ENCODE results near the gene OR14C36. TPM values are rescaled to one million over a fixed set of nuclear protein-coding genes. Genes with fewer than 3 reads are reported as not detected.
"Not testable (repeated sequence)": the region's sequence is repeated elsewhere in the genome, so short reads cannot be mapped to it uniquely, and the experiment has no call there.

Gene OR14C36, protein sequence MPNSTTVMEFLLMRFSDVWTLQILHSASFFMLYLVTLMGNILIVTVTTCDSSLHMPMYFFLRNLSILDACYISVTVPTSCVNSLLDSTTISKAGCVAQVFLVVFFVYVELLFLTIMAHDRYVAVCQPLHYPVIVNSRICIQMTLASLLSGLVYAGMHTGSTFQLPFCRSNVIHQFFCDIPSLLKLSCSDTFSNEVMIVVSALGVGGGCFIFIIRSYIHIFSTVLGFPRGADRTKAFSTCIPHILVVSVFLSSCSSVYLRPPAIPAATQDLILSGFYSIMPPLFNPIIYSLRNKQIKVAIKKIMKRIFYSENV
- polyA plus RNA-seq = not detected

GRCh38 chr1:248348475-248348874 lies at the start of gene OR14C36:
OR14C36 (plus strand) TSS chr1:248348775; CDS start chr1:248348775, 0 bp downstream.
- no peak within 1 kb of the TSS for H3K27ac ChIP-seq (ENCODE audit: low read depth, low read length)
- 55 to 73% (median 69%) methylated on average over 4 of the region's 4 CpGs for WGBS, 3 donors

GRCh38 chr1:248303324-248303723 lies 45.3 kb upstream of the OR14C36 start, which contains the start of gene OR2T12:
OR2T12 (minus strand) TSS chr1:248303424; CDS start chr1:248295578, 7,846 bp downstream.
- no peak within 1 kb of the TSS for H3K27ac ChIP-seq (ENCODE audit: low read depth, low read length)
- WGBS, 3 donors = 66 to 88% (median 88%) methylated on average over 1 of the region's 1 CpG

GRCh38 chr1:248305672-248306071 lies 42.9 kb upstream of the OR14C36 start:
- H3K27ac ChIP-seq (ENCODE audit: low read depth, low read length) = not testable (repeated sequence)
- WGBS, 3 donors = 70 to 85% (median 79%) methylated on average over 9 of the region's 9 CpGs

DNA sequence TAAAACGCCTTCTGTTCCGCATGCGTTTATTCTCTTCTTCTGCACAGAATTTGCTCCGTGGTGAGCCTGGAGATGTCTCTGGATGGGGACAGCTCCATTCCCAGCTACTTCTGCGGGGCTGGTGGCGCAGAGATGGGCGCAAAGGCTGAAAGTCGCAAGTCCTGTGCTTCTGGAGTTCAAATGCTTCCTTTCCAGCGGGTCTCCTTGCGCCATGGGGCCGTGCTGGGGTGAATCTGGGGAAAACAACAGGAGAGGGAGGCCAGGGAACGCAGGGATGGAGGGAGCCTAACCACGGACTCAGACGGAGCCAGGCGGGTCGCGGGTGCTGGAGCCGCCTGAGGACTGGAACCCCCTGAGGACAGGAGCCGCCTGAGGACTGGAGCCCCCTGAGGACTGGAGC lies 42.5 kb upstream of the OR14C36 start:
- no peak overlapping the region for H3K27ac ChIP-seq (ENCODE audit: low read depth, low read length)
- WGBS, 3 donors = 83 to 89% (median 87%) methylated on average over 19 of the region's 19 CpGs

DNA sequence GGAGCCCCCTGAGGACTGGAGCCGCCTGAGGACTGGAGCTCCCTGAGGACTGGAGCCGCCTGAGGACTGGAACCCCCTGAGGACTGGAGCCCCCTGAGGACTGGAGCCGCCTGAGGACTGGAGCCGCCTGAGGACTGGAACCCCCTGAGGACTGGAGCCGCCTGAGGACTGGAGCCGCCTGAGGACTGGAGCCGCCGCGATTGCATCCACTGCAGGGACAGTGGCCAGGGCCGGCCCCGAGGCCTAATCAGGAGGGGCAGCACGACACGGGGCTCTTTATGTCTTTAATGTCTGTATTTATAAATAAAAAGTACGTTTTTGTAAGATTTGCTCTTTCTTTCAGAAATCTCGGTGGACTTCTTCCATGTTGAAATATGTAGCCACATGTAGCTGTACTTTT lies 41.8 kb upstream of the OR14C36 start:
- WGBS, 3 donors = 82 to 88% (median 82%) methylated on average over 15 of the region's 15 CpGs
- not testable (repeated sequence) for H3K27ac ChIP-seq (ENCODE audit: low read depth, low read length)

GRCh38 chr1:248316796-248317195 lies 31.8 kb upstream of the OR14C36 start:
- WGBS, 3 donors = 79 to 93% (median 89%) methylated on average over 11 of the region's 11 CpGs
- H3K27ac ChIP-seq (ENCODE audit: low read depth, low read length) = no peak overlapping the region

- WGBS, 3 donors = 79 to 92% (median 85%) methylated on average over 1 of the region's 1 CpG
- no peak within 1 kb of the TSS for H3K27ac ChIP-seq (ENCODE audit: low read depth, low read length)
Measured at GRCh38 chr1:248324468-248324867, 24.1 kb upstream of the OR14C36 start, which contains the start of gene OR2M7. OR2M7 (minus strand) TSS chr1:248324568; CDS start chr1:248324568, 0 bp downstream.

DNA sequence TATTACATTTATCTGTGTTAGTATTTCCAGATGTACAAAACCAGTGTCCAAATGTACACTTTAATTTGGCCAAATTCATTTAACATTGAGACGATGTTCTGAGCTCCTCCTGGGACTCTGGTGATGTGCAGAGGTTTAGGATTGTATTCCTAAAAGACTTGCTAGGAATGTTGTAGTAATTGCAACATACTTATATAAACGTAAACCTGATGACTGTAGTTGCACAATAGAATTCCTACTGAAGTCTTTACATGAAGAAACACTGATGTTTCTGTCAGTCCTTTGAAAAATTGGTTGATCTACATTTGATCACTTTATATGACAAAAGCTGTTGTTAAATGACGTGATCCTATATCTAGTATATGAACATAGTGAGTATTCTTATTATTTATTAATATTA lies 5.1 kb upstream of the OR14C36 start:
- 29 to 53% (median 46%) methylated on average over 3 of the region's 3 CpGs for WGBS, 3 donors
- no peak overlapping the region for H3K27ac ChIP-seq (ENCODE audit: low read depth, low read length)

DNA sequence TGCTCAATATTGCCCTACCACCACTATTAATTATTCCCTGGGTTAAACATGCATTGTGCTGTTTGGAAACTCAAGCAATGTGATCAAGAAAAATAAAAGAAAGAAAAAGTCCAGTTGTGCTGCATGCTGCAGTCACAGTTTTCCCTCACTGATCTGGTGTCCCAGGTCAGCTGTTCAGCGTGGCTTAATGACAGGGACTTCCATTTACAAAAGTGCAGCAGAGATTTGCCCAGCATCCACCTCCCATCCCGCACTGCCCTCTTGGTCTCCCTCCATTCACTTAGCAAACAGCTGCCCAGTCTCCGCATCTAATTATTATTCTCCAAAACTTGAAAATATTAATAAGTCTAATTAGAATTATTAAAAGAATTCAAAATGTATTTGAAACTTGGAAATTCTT lies 10.8 kb downstream of the OR14C36 start:
- H3K27ac ChIP-seq (ENCODE audit: low read depth, low read length) = no peak overlapping the region
- 74 to 77% (median 77%) methylated on average over 3 of the region's 3 CpGs for WGBS, 3 donors

DNA sequence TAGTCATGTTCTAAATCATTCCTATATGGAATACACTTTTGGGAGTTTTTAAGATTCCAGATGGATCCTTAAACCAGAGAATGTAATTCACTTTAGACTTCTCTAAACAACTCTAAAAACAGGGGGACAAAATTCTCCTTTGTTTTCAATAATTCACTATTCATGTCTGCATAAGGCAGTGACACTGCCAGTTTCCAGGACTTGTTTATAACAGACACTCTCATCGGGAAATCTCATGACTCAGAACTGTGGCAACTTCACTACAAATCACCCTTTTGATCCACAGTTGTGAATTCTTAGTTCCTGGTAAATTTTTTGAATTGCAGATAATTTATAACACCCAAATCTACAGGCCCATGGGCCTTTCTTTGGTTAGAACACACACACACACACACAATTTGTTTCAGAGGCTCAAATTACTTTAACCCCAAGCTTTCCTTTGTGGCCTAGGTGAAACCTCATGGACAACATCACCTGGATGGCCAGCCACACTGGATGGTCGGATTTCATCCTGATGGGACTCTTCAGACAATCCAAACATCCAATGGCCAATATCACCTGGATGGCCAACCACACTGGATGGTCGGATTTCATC lies 12.6 kb downstream of the OR14C36 start, which contains the start of gene OR2T4:
Gene OR2T4 (plus strand): TSS at position 545 of the 595 bp plus-strand sequence. CDS start 0 bp downstream, at position 545.
- WGBS, 3 donors = 27 to 65% (median 52%) methylated on average over 3 of the region's 3 CpGs
- no peak within 1 kb of the TSS for H3K27ac ChIP-seq (ENCODE audit: low read depth, low read length)

GRCh38 chr1:248366609-248367008 lies 18.0 kb downstream of the OR14C36 start:
- H3K27ac ChIP-seq (ENCODE audit: low read depth, low read length) = no peak overlapping the region

DNA sequence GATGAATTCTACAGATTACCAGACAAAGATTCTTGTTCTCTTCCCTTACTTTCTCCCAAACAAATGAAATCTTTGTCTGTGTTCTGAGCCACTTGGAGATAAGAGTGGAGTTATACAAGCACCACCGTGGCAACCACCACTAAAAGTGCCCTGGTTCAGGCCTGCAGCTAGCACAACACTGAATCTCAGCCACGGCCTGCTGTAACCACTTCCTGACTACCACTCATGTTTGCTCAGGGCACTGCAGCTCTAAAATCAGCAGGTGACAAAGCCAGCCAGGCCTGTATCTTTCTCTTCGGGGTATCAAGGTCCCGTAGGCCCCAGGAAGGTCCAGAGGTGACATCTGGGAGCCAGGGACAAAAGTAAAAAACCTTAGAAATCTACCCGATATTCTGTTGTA lies 23.8 kb downstream of the OR14C36 start:
- no peak overlapping the region for H3K27ac ChIP-seq (ENCODE audit: low read depth, low read length)
- 53 to 56% (median 55%) methylated on average over 5 of the region's 5 CpGs for WGBS, 3 donors

- 71 to 81% (median 74%) methylated on average over 4 of the region's 4 CpGs for WGBS, 3 donors
- no peak overlapping the region for H3K27ac ChIP-seq (ENCODE audit: low read depth, low read length)
Measured at GRCh38 chr1:248373761-248374160, 25.2 kb downstream of the OR14C36 start.

DNA sequence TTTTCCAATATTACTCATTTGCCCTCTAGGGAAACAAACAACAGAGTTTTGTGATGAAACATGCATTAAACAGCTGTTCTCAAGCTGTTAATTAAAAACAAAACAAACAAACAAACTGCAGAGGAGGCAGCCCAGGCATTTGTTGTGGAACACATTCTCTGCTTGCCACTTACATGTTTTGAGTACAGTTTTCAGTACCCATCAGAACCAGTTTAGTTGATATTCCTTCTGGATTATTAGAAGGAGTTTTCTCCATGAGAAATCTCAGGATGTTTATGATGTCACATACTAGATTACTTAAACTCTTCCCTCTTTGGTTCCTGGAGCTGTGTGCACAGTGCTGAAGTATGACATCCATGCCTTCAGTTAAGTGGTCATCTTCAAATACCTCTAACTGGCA lies 26.9 kb downstream of the OR14C36 start, which contains the start of gene OR2T6:
Gene OR2T6 (plus strand): TSS at position 301 of the 400 bp plus-strand sequence. CDS start 11,863 bp downstream, outside the sequence.
- no peak within 1 kb of the TSS for H3K27ac ChIP-seq (ENCODE audit: low read depth, low read length)

GRCh38 chr1:248376916-248377315 lies 28.3 kb downstream of the OR14C36 start:
- 42 to 51% (median 49%) methylated on average over 3 of the region's 3 CpGs for WGBS, 3 donors
- no peak overlapping the region for H3K27ac ChIP-seq (ENCODE audit: low read depth, low read length)

- no peak overlapping the region for H3K27ac ChIP-seq (ENCODE audit: low read depth, low read length)
- WGBS, 3 donors = 82 to 91% (median 87%) methylated on average over 3 of the region's 3 CpGs
Measured at GRCh38 chr1:248380854-248381253, 32.3 kb downstream of the OR14C36 start.

GRCh38 chr1:248388426-248388825 lies 39.9 kb downstream of the OR14C36 start:
- no peak overlapping the region for H3K27ac ChIP-seq (ENCODE audit: low read depth, low read length)
- WGBS, 3 donors = 39 to 45% (median 41%) methylated on average over 2 of the region's 2 CpGs

DNA sequence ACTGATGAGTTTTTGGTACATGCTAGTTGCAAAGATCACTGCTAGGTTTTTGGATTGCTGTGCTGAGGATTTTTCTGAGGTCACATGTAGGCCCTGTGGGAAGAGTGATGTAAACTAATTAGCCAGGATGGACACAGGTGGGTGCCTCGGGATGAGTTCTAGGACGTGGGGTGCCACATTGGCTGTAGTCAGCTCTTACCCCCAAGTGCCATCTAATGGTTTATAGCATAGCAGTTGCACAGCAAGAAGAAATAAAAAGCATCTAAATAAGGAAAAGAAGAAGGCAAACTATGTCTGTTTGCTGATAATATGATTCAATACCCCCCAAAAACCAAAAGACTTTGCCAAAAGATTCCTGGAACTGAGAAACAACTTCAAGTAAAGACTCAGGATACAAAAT lies 44.5 kb downstream of the OR14C36 start:
- WGBS, 3 donors = 45 to 64% (median 56%) methylated on average over 2 of the region's 2 CpGs
- no peak overlapping the region for H3K27ac ChIP-seq (ENCODE audit: low read depth, low read length)
